ENCODE results near the gene SMIM3.
"Not testable (repeated sequence)": the region's sequence is repeated elsewhere in the genome, so short reads cannot be mapped to it uniquely, and the experiment has no call there.

Gene SMIM3

GRCh38 chr5:150815010-150815409, 36.5 kb downstream of the SMIM3 start:
- DNase-seq (ENCODE audit: insufficient read length) (no peak), FAIRE-seq (no peak)
- TF ChIP-seq TAF1 (IDR thresholded peaks at IDR 0.05; ENCODE audit: borderline replicate concordance, low read depth, low read length) (no peak), POLR2AphosphoS5 (IDR thresholded peaks at IDR 0.05; ENCODE audit: low read depth, low read length) (no peak), POLR2A (IDR thresholded peaks at IDR 0.05; ENCODE audit: low read depth, low read length) (no peak)

- DNase-seq (ENCODE audit: insufficient read length) (no peak), FAIRE-seq (no peak)
- TF ChIP-seq POLR2AphosphoS5 (IDR thresholded peaks at IDR 0.05; ENCODE audit: low read depth, low read length) (no peak), POLR2A (IDR thresholded peaks at IDR 0.05; ENCODE audit: low read depth, low read length) (no peak), TAF1 (IDR thresholded peaks at IDR 0.05; ENCODE audit: borderline replicate concordance, low read depth, low read length) (no peak)
These were observed 38.4 kb downstream of the SMIM3 start for GRCh38 chr5:150816946-150817345.

DNA sequence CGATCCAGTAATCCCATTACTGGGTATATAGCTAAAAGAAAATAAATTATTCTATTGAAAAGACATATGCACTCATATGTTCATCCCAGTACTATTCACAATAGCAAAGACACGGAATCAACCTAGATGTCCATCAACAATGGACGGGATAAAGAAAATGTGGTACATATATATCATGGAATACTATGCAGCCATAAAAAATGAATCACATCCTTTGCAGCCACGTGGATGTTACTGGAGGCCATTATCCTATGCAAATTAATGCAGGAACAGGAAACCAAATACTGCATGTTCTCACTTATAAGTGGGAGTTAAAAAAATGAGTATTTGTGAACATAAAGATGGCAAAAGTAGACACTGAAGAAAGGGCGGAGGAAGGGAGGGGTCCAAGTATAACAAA, 51.2 kb downstream of the SMIM3 start:
- DNase-seq (ENCODE audit: insufficient read length) = no peak
- TF ChIP-seq TAF1 (IDR thresholded peaks at IDR 0.05; ENCODE audit: borderline replicate concordance, low read depth, low read length) (no peak), POLR2A (IDR thresholded peaks at IDR 0.05; ENCODE audit: low read depth, low read length) (no peak), POLR2AphosphoS5 (IDR thresholded peaks at IDR 0.05; ENCODE audit: low read depth, low read length) (no peak)
- no peak for FAIRE-seq

GRCh38 chr5:150831821-150832220, 53.3 kb downstream of the SMIM3 start:
- not testable (repeated sequence) for DNase-seq (ENCODE audit: insufficient read length); FAIRE-seq

DNA sequence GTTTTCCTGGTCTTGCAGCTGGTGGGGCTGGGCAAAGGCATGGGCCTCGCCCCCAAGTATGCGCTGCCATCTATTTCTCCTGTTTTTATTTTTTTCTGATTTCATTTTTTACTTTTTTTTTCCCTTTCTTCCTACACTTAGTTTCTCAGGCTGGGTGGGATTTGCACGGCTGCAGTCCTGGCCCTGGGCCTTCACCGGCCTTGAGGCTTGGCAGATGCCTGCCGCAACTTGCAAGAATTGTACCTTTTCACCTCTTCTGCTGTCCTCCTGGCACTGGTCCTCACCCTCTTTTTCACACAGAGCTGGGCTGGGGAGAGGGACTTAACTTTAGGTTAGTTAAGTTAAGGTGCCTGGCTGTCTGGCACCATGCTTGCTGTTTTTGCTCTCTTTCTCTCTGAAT, 57.5 kb downstream of the SMIM3 start:
- TF ChIP-seq POLR2A (IDR thresholded peaks at IDR 0.05; ENCODE audit: low read depth, low read length) (no peak), TAF1 (IDR thresholded peaks at IDR 0.05; ENCODE audit: borderline replicate concordance, low read depth, low read length) (no peak), POLR2AphosphoS5 (IDR thresholded peaks at IDR 0.05; ENCODE audit: low read depth, low read length) (no peak)
- FAIRE-seq (no peak), DNase-seq (ENCODE audit: insufficient read length) (no peak)

DNA sequence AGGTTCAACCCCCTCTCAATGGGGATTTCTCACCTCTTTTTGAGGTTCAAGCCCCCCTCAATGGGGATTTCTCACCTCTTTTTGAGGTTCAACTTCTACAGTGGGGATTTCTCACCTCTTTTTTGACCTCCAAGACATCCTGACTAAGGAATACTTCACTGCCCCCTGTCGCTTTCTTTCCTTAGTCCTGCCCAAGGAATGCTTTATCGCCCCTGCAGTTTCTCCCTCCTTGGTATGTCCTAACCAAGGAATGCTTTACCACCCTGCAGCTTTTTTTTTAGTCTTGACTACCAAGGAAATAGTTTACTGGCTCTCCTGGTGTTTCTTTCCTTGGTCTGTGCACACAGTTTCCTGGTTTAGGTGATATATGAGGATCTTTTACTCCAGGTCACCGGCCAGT, 58.1 kb downstream of the SMIM3 start:
- no peak for FAIRE-seq
- no peak for DNase-seq (ENCODE audit: insufficient read length)
- no peak for TF ChIP-seq POLR2A (IDR thresholded peaks at IDR 0.05; ENCODE audit: low read depth, low read length)
- TF ChIP-seq POLR2AphosphoS5 (IDR thresholded peaks at IDR 0.05; ENCODE audit: low read depth, low read length) = no peak
- no peak for TF ChIP-seq TAF1 (IDR thresholded peaks at IDR 0.05; ENCODE audit: borderline replicate concordance, low read depth, low read length)

- DNase-seq (ENCODE audit: insufficient read length); FAIRE-seq: not testable (repeated sequence)
These were observed 66.8 kb downstream of the SMIM3 start for GRCh38 chr5:150845185-150845859.

DNA sequence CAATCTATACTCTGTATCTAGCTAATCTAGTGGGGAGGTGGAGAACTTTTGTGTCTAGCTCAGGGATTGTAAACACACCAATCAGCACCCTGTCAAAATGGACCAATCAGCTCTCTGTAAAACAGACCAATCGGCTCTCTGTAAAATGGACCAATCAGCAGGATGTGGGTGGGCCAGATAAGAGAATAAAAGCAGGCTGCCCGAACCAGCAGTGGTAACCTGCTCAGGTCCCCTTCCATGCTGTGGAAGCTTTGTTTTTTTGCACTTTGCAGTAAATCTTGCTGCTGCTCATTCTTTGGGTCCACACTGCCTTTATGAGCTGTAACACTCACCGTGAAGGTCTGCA, 67.7 kb downstream of the SMIM3 start, which contains the start of gene IRGM:
Gene IRGM (plus strand): TSS at position 214 of the 346 bp plus-strand sequence. CDS start 1,603 bp downstream, outside the sequence.
- not testable (repeated sequence) for DNase-seq (ENCODE audit: insufficient read length); FAIRE-seq

All from GM12892 (cell line).